DMS 273 treated with DMSO at 0.1 percent for 48 hours (cell line): ENCODE results near the gene TTC34.

Source experiments
- DNase-seq: peaks from one replicate; lab custom pipeline; 2025; lab: John Stamatoyannopoulos, UW

The TTC34 gene

DNA sequence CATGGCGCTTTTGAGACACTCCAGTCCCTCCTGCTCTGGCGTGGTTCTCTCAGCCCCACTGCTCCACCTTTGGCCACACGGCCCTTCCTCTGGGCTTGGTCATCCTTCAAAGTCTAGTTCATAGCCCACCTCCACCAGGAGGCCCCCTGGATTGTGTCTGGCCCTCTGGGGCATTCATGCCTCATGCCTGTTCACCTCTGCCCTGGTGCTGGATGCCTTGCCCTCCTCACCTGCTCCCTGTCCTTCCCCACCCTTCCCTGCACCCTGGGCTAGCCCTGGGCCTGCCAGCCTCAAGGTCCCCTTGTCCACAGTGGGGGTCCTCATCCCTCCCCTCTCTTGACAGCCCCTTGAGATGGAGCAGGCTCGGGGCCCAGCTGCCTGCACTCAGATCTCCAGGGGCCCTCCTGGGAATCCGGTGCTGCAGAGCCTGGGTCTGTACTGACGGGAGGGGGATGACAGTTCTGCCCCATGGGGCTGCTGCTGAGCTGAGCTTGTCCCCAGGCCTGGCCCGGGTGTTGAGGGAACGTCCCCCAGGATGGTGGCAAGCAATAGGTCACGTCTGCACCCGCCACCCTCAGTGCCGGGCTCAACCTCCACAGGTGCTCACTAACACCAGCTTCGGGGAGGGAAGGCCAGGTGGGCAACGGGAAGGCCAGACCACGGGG lies 196.5 kb downstream of the TTC34 start:
- DNase-seq = no peak

- DNase-seq = no peak
Observed at GRCh38 chr1:2604156-2604843, 197.2 kb downstream of the TTC34 start.

DNA sequence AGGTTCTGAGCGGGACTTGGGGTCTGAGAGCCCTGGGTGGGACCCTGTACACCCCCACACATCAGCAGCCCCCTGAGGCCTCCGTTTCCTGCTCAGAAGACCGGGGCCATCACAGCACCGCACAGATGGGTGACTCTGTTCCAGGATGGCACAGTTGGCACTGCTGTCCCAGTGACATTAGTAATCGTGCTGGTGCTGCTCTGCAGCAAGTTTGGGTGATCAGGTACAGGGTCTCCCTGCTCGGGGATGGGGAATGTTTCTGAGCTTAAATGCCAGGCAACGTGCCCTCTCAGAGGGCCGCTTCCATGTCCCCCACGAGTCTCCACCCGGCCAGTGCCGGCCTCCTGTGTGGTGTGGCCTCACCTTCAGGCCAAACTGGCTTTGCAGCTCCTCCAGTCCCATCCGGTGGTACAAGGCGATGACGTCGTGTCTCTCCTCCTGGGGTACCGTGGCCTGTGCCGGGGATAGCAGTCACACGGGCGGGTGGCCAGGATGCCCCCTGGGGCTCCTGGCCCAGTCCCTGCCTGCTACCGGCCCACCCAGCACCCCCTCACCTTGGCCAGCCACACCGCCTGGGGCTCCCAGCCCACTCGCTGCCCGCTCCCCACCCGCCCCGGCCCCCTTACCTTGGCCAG lies 197.9 kb downstream of the TTC34 start:
- no peak for DNase-seq

DNA sequence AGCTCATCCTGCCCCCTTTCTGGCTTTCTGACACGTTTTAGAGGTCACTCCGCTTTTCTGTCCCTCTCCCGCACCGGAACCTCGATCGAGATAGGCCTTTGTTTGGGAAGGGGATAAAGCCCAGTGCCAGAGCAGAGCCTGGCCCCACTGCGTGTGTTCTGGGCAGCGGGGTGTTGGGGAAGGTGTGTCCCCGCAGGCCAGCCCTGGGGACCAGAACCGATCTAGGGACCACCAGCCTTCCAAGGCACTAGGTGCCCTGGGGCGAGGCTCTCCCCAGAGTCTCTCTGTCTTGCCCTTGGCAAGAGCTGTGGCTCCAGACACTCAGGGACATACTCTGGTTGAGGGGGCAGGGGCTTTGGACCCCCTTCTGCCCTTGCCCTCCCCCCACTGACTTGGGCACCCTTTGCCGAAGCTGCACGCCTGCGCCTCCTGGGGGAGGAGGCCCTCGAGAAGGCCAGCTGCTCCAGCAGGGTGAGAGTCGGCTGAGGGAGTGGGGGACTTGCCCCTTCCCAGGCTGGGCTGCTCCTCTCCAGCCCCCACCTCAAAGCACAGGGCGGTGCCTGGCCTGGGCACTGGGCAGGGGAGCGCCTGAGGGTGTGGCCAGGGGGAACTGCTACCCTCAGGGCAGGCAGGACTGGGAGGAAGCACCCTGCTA lies 198.5 kb downstream of the TTC34 start:
- DNase-seq = no peak

DNA sequence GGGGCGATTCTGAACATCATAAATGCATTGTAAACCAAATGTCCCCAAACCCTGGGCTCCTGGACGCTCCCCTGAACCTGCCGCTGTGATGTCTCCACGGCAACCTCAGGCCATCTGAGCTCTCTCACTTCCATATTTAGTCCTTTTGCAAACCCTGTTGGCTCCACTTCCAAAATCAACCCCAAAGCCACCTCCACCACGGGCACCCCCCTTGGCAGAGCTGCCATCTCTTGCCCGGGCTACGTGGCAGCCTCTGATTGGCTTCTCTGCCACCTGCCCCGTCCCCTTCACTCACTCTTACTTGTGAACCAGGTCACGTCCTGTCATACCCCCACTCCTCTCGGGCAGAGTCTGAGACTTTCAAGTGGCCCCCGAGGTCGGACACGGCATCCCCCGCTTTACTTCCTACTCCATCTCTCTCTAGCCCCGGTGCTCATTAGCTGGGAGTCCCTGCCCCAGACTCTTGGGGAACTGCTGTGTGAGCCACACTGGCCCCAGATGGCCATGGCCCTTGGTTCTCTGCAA lies 199.1 kb downstream of the TTC34 start:
- no peak for DNase-seq

GRCh38 chr1:2601721-2602303 lies 199.7 kb downstream of the TTC34 start:
- no peak for DNase-seq

DNA sequence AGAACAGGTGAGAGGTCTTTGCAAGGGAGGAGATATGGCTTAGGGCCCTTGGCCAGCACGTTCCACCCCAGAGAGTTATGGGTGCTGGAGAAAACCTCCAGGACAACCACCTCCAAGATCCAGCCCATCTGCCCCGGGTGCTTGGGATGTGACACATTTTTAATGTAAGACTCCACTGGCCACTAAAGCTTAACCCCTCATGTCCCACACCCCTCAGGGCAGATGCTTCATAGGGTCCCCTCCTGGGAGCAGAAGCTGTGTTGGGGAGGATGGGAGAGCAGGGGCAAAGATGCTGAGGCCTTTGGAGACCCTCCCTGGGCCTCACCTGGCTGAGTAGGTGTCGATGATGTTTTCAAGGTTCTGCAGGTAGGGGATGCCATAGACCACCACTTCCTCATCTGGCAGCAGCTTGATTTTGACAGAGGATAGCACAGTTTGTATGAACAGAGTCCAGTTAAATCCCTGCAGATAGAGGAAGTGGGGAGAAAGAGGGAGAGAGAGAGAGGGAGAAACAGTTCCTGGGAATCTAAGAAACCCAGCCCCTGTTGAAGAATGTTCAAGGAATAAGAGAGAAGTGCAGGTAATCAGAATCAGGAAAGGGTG lies 203.1 kb downstream of the TTC34 start:
- no peak for DNase-seq

DNA sequence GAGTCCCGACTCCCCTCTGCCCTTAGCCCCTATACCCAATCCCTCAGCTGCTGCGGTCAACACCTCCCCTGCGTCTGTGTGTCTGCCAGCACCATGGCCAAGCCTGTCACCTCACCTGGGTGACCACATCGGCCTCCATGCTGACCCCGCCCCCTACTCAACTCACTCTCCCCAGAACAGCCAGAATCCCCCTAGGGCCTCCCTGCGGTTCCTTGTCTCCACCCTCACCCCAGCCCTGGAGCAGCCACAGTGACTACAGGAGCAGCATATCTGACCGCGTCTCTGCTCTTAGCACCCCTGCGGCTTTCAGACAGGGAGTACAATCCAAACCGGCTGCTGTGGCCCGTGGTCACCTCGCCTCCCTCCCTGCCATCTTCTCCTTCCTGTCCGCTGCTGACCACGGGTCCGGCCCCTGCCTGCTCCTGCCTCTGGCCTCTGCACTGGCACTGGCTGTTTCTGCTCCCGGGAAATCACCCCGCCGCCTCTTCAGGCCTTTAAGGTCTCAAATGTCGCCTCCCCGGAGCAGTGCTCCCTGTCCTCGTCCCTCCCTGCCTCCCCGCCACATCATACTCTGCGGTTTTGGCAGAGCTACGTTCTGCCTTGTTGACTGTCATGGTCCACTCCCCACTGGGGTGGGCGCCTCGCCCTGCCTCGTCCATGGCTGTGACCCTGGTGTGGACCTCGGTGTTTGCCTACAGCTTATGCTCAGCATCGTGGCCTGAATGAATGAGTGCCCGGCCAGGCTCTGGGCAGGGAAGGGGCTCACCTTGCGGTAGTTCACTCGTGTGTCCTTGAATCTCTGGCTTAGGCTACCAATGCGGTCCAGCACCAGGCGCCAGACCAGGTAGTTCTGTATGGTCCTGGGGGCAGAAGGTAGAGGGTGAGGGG lies 203.8 kb downstream of the TTC34 start:
- no peak for DNase-seq

DNA sequence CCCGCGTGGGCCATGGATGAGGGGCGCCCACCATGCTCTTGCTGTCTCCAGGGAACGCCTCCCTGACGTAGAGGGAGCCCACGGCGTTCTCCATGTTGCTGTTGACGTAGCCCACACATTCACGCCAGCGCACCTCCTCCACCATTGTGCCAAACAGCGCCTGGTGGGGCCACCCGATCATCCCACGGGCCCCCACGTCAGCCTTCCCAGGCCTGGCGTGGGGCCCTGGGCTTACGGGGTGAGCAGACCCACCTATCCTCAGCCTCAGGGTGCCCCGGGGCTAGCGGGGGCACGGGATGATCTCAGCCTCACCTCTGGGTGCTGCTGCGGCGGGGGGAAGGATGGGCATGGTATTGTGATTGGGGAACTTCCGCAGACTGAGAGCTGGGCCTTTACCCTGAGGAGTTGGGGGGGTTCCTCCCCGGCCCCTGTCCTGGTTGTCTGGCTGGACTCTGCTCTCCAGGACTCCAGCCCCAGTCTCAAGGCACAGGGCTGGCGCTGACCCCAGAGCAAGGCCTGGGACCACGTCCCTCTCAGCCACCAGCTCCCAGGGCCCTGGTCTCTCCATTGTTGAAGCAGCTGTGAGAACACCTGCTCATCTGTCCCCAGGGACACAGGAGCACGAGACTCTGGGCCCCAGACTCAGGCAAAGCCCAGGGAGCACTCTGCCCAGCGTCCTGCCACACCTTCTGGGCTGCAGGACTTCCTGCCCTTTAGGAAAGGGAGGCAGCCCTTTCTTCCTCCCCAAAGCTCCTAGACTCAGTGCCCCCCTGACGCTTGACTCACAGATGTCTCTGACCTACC lies 204.8 kb downstream of the TTC34 start:
- DNase-seq = no peak

DNA sequence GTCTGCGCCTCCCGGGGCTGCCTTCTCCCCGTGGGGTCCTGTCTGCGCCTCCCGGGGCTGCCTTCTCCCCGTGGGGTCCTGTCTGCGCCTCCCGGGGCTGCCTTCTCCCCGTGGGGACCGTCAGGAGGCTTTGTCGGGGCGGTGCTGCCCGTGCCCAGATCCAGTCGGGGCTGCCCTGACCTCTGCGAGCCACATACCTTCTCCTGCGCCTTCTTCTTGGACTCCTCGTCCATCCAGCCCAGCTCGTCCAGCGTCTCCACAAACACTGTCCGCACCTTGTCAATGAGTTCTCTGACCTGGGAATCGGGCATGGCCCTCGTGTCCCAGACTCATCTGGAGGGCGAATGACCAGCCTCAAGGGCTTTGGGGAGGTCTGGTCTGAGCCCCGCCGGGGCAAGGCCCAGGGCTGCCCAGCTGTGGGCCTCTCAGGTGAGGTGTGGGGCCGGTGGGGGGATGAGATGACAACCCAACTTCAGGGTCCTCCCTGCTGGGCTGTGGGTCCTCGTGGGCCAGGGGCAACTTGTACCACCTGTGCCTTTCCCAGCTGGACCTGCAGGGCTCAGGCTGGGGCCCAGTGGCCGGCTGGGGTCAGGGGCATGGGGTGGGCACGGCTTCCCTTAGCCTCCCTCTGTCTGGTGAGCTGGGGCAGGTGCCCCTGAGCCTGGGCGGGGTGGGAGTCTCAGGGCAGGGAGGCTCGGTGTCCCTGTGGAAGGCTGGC lies 205.5 kb downstream of the TTC34 start:
- no peak for DNase-seq

GRCh38 chr1:2595261-2595811 lies 206.2 kb downstream of the TTC34 start:
- DNase-seq = no peak

GRCh38 chr1:2594641-2595131 lies 206.8 kb downstream of the TTC34 start:
- no peak for DNase-seq

GRCh38 chr1:2594001-2594640 lies 207.4 kb downstream of the TTC34 start:
- DNase-seq = no peak

DNA sequence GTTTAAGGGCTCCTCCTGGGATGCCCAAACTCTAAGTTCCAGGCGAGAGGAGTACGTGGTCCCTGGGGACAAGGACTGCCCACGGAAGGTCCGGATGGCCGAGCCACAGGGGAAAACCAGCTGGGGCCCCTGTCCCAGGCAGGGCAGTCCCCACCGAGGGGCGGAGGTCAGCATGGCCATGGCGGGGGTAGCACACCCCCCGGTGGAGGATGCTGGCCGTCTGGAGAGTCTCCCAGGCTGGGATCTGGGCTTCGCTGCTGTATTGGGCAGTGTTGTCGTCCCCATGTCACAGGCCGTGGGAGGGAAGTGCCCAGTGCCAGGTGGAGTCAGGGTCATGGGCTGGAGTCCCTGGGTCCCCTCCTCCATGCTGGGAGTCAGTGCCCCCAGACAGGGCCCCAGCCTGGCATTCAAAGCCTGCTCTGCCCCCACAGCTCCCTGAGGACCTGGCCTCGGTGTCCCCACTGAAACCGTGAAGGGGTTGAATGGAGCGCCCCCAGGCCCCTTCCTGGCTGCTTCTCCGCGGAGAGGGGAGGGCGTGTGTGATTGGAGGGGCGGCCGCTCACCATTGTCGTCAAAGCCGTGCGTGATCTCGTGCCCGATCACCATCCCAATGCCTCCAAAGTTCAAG lies 208.1 kb downstream of the TTC34 start:
- no peak for DNase-seq

DNA sequence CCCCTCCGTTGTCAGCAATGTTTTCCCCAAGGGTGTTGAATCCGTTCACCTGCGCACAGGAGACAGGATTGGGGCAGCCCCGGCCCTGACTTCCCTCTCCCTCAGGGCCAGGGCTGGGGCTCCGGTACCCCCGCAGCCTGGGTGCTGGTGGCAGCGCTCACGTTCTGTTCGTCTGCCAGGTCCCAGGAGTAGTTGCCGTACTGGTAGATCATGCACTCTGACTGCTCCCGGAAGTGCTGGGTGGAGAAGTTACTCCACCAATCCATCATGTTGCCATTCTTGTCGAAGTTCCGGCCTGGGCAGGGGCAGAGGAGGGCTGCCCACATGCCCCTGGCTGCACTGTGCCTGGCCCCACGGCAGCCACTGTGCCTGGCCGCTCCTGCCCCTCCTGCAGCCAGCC lies 208.8 kb downstream of the TTC34 start:
- DNase-seq = no peak

- DNase-seq = no peak
Observed at GRCh38 chr1:2591581-2592261, 209.8 kb downstream of the TTC34 start.

GRCh38 chr1:2591233-2591580 lies 210.3 kb downstream of the TTC34 start:
- DNase-seq = no peak
